ENCODE results near the gene SLC27A3.

The SLC27A3 gene

GRCh38 chr1:153776352-153776751 lies 1.1 kb downstream of the SLC27A3 start:
- TF ChIP-seq CTCF (IDR thresholded peaks at IDR 0.05; ENCODE audit: extremely low read depth, insufficient read depth, missing control alignments), result no peak
- DNase-seq (ENCODE audit: low spot score), result no peak
- in situ Hi-C loops (cut with MboI; ENCODE audit: low pct_unique_long_range_greater_than_20kb, low sequenced_read_pairs, unreplicated experiment), result no loop called here

- no peak for DNase-seq (ENCODE audit: low spot score)
- TF ChIP-seq CTCF (IDR thresholded peaks at IDR 0.05; ENCODE audit: extremely low read depth, insufficient read depth, missing control alignments), result no peak
- in situ Hi-C loops (cut with MboI; ENCODE audit: low pct_unique_long_range_greater_than_20kb, low sequenced_read_pairs, unreplicated experiment), result no loop called here
Observed at GRCh38 chr1:153776845-153777370, 1.7 kb downstream of the SLC27A3 start.

GRCh38 chr1:153777648-153778047 lies 2.4 kb downstream of the SLC27A3 start:
- no peak for DNase-seq (ENCODE audit: low spot score)
- no peak for TF ChIP-seq CTCF (IDR thresholded peaks at IDR 0.05; ENCODE audit: extremely low read depth, insufficient read depth, missing control alignments)

GRCh38 chr1:153778051-153778823 lies 3.0 kb downstream of the SLC27A3 start:
- TF ChIP-seq CTCF (IDR thresholded peaks at IDR 0.05; ENCODE audit: extremely low read depth, insufficient read depth, missing control alignments), result no peak
- in situ Hi-C loops (cut with MboI; ENCODE audit: low pct_unique_long_range_greater_than_20kb, low sequenced_read_pairs, unreplicated experiment), result no loop called here
- no peak for DNase-seq (ENCODE audit: low spot score)

More at GRCh38 chr1:153777648-153778047, 2.4 kb downstream of the SLC27A3 start:
- in situ Hi-C loops (cut with MboI; ENCODE audit: low pct_unique_long_range_greater_than_20kb, low sequenced_read_pairs, unreplicated experiment), result no loop called here

GRCh38 chr1:153778824-153779519 lies 3.8 kb downstream of the SLC27A3 start:
- in situ Hi-C loops (cut with MboI; ENCODE audit: low pct_unique_long_range_greater_than_20kb, low sequenced_read_pairs, unreplicated experiment), result no loop called here
- TF ChIP-seq CTCF (IDR thresholded peaks at IDR 0.05; ENCODE audit: extremely low read depth, insufficient read depth, missing control alignments), result no peak
- no peak for DNase-seq (ENCODE audit: low spot score)

- DNase-seq (ENCODE audit: low spot score), result no peak
- TF ChIP-seq CTCF (IDR thresholded peaks at IDR 0.05; ENCODE audit: extremely low read depth, insufficient read depth, missing control alignments), result no peak
- in situ Hi-C loops (cut with MboI; ENCODE audit: low pct_unique_long_range_greater_than_20kb, low sequenced_read_pairs, unreplicated experiment), result no loop called here
Observed at GRCh38 chr1:153779781-153780541, 4.8 kb downstream of the SLC27A3 start.

Measured in GM13977 (cell line).